ENCODE measurements around the gene PRDM16. TPM values are rescaled to one million over a fixed set of nuclear protein-coding genes. Genes with fewer than 3 reads are reported as not detected.
A peak's percentile ranks its signal among the peaks of the same experiment; 100 is the strongest.

Gene PRDM16
- total and polyA plus RNA-seq, 2 of the 13 experiments (the other 11 are each of a cell fraction or from before 2014, with no cell fraction given) = 0.15 to 0.81 TPM

DNA sequence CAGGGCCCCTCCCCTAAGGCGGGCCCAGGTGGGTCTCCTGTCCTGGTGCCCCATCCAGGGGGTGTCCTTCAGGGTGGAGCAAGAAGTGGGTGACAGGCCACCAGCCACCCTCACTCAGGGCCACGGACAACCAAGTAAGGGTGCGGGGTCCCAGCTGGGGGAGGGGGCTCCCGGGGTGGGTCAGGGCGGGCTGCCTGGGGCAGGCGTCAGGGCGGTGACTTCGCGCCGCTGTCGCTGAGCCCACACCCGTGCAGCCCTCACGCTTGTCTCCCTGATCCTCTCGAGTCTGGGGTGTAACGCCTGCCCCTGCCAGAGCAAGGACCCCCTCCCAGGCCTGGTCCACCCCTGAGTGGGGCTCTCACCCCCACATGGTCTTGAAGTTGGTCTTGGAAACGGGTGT is 407.7 kb downstream of the PRDM16 start:
- WGBS (ENCODE audit: low lambda C conversion rate) = 100% methylated on average over 6 of the region's 16 CpGs
- H3K4me3 ChIP-seq (replicated peaks in 1 of 3; ENCODE audit: insufficient read depth in 1 of 3, low read depth in 2 of 3, low read length in 3 of 3) = no peak overlapping the region
- no TSS peak for BruUV-seq (replicated peaks)
- no peak overlapping the region for H3K4me2 ChIP-seq (ENCODE audit: low read depth, low read length)
- ChIA-PET POLR2A (no interaction called here), CTCF (ENCODE audit: low intra/inter-chr PET ratio, low total read pairs) (no interaction called here)
- ATAC-seq (no peak), FAIRE-seq (no peak), DNase-seq (ENCODE audit: low spot score) (no peak)
- in situ Hi-C loops (cut with HindIII; ENCODE audit: extremely low pct_ligation_motif_present, low pct_unique_long_range_greater_than_20kb) (no loop called here), intact Hi-C loops (cut with micrococcal nuclease; ENCODE audit: unreplicated experiment) (no loop called here)
- no peak overlapping the region for H3K9ac ChIP-seq (ENCODE audit: insufficient read depth, low read depth, low read length)
- no peaks in the 10 kb centered on the region for H3K79me2 ChIP-seq (ENCODE audit: insufficient read depth, low read length)
- H3K9me3 ChIP-seq (ENCODE audit: low read length) = no peaks in the 10 kb centered on the region
- TF ChIP-seq ZNF724P (CRISPR knock-in tag; IDR thresholded peaks at IDR 0.05; ENCODE audit: borderline replicate concordance) (no peak), ZNF816 (CRISPR knock-in tag; IDR thresholded peaks at IDR 0.05; ENCODE audit: borderline replicate concordance) (no peak)
- H3K4me1 ChIP-seq (ENCODE audit: insufficient read depth, low read length) = peaks cover 29% of the 10 kb centered on the region
- H4K20me1 ChIP-seq (ENCODE audit: insufficient read depth, low read length) = no peaks in the 10 kb centered on the region
- peaks cover 10 to 26% of the 10 kb centered on the region in 2 experiments; a peak in 3 of 5 replicates for H3K36me3 ChIP-seq (replicated peaks in 1 of 2; ENCODE audit: control insufficient read depth in 1 of 2, insufficient read depth in 2 of 2, low read length in 2 of 2)
- no peaks in the 10 kb centered on the region for H3K27me3 ChIP-seq (ENCODE audit: control insufficient read depth in 1 of 2, insufficient read depth in 2 of 2, low read length in 2 of 2)
- no peak overlapping the region for H3K27ac ChIP-seq (ENCODE audit: extremely low read length, insufficient read depth, low read length)
- no peak overlapping the region for H2AFZ ChIP-seq (ENCODE audit: low read length)

DNA sequence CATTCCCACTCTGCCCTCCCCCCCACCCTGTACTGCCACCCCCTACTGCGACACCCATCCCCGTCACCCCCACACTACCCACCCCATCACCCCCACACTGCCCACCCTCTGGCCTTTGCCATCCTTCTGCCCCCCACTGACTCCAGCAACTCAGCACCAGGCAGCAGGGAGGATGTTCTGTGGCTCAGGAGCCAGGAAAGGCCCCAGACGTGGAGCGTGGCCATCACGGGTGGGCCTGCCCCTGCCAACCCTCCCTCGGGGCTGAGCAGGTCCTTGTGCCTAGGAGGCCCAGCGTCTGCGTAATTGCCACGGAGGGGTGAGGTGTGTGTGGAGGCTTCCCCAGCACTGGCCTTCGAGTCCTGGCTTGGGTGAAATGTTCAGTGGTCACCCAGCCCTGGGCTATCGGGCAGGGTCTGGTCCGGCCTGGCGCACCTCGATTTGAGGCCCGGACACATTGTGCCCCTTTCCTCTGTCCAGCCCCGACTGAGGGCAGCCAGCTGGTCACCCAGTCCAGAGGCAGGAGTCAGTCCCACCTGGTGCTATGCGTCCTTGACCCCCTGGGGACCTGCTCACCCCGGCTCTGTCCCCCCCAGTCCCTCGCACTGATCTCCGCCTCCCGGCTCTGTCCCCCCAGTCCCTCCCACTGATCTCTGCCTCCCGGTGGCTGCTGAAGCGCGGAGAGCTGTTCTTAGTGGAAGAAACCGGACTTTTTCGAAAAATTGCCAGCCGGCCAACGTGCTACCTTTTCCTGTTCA is 408.4 kb downstream of the PRDM16 start:
- Histone ChIP-seq H3K4me2 (ENCODE audit: low read depth, low read length) (no peak overlapping the region), H3K79me2 (ENCODE audit: insufficient read depth, low read length) (no peaks in the 10 kb centered on the region), H4K20me1 (ENCODE audit: insufficient read depth, low read length) (no peaks in the 10 kb centered on the region), H3K27me3 (ENCODE audit: control insufficient read depth in 1 of 2, insufficient read depth in 2 of 2, low read length in 2 of 2) (no peaks in the 10 kb centered on the region), H2AFZ (ENCODE audit: low read length) (no peak overlapping the region), H3K36me3 (replicated peaks in 1 of 2; ENCODE audit: control insufficient read depth in 1 of 2, insufficient read depth in 2 of 2, low read length in 2 of 2) (peaks cover 10 to 26% of the 10 kb centered on the region in 2 experiments; a peak in 3 of 5 replicates), H3K4me1 (ENCODE audit: insufficient read depth, low read length) (peaks cover 23% of the 10 kb centered on the region), H3K9ac (ENCODE audit: insufficient read depth, low read depth, low read length) (no peak overlapping the region), H3K27ac (ENCODE audit: extremely low read length, insufficient read depth, low read length) (no peak overlapping the region), H3K9me3 (ENCODE audit: low read length) (no peaks in the 10 kb centered on the region), H3K4me3 (replicated peaks in 1 of 3; ENCODE audit: insufficient read depth in 1 of 3, low read depth in 2 of 3, low read length in 3 of 3) (no peak overlapping the region)
- no TSS peak for BruUV-seq (replicated peaks)
- intact Hi-C loops (cut with micrococcal nuclease; ENCODE audit: unreplicated experiment) (no loop called here), in situ Hi-C loops (cut with HindIII; ENCODE audit: extremely low pct_ligation_motif_present, low pct_unique_long_range_greater_than_20kb) (no loop called here)
- CTCF ChIA-PET (ENCODE audit: low intra/inter-chr PET ratio, low total read pairs) = no interaction called here
- FAIRE-seq = no peak
- WGBS (ENCODE audit: low lambda C conversion rate) = 81% methylated on average over 28 of the region's 28 CpGs
- POLR2A ChIA-PET = interaction anchor here (1.8 kb wide), 1 partner anchor 21 kb away, joined by 5 read pairs; no protein-coding TSS in a partner anchor
- no peak for ATAC-seq
- TF ChIP-seq HNRNPL (IDR thresholded peaks at IDR 0.05; ENCODE audit: low read depth, low read length) = peak; percentile 70; the same call in 1 of the 2 replicates
- 0 out of 2 replicates have a peak, but pooled peaks have one; percentile 12 for TF ChIP-seq ZBTB38 (CRISPR knock-in tag; IDR thresholded peaks at IDR 0.05)
- no peak for TF ChIP-seq ZNF143 (CRISPR knock-in tag; IDR thresholded peaks at IDR 0.05)
- DNase-seq (ENCODE audit: low spot score) = no peak
